Measurements from ENCODE around the gene TRIM72.

DNA sequence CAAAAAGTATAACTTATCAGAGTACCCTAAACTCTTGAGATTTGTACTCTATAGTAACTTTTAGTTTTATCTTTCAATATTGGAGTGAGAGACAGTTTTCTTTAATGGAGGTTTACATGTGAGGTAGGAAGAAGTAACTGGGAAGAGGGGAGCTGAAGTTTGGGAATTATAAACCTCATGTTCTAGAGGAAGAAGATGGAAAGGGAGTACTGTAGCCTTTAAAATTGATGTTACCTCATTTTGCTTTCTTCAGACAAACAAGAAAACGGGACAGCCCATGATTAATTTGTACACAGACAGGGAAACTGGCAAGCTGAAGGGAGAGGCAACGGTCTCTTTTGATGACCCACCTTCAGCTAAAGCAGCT is 24.5 kb upstream of the TRIM72 start:
- TF ChIP-seq, protein P1, sequence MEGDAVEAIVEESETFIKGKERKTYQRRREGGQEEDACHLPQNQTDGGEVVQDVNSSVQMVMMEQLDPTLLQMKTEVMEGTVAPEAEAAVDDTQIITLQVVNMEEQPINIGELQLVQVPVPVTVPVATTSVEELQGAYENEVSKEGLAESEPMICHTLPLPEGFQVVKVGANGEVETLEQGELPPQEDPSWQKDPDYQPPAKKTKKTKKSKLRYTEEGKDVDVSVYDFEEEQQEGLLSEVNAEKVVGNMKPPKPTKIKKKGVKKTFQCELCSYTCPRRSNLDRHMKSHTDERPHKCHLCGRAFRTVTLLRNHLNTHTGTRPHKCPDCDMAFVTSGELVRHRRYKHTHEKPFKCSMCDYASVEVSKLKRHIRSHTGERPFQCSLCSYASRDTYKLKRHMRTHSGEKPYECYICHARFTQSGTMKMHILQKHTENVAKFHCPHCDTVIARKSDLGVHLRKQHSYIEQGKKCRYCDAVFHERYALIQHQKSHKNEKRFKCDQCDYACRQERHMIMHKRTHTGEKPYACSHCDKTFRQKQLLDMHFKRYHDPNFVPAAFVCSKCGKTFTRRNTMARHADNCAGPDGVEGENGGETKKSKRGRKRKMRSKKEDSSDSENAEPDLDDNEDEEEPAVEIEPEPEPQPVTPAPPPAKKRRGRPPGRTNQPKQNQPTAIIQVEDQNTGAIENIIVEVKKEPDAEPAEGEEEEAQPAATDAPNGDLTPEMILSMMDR (IDR thresholded peaks at IDR 0.05) = no peak
- TF ChIP-seq POLR2A (IDR thresholded peaks at IDR 0.05) = no peak
